HepG2 (cell line): ENCODE data around the gene ADGRE2. TPM values are rescaled to one million over a fixed set of nuclear protein-coding genes. Genes with fewer than 3 reads are reported as not detected.

Experiments used
- ATAC-seq: fragments of 200-7000 bp; cut with Tn5 transposase; 3 replicates; pipeline ENCODE4 v1.9.1; 2020; ENCODE audit warnings: mild to moderate bottlenecking, moderate library complexity
- BruUV-seq: library from RNA; stranded (reverse); fragments of 400-500 nt; replicated peaks from 2 replicates; lab custom pipeline; 2021; lab: Mats Ljungman, UMichigan
- CTCF ChIA-PET: fragments of 300-600 bp; formaldehyde crosslinking; extraction: SDS; loops from one replicate; lab custom pipeline; 2021; ENCODE audit warnings: low total read pairs, inconsistent platforms, low intra/inter-chr PET ratio; lab: Yijun Ruan, JAX
- POLR2A ChIA-PET: fragments of 350-600 bp; sonication (Branson Sonifier 250); formaldehyde crosslinking; loops from one replicate; lab custom pipeline; 2020; ENCODE audit warnings: antibody characterized with exemption, inconsistent platforms; lab: Yijun Ruan, JAX
- DNase-seq: peaks from one replicate; pipeline ENCODE4 v3.0.0-alpha.2; 2015; ENCODE audit warnings: low spot score
- FAIRE-seq: peaks from 3 replicates; lab custom pipeline; 2011; peaks lifted over from hg19 to GRCh38; lab: Jason Lieb, UNC
- H2AFZ ChIP-seq: one replicate; pipeline ENCODE4 v1.6.1; 2011; ENCODE audit warnings: low read length, inconsistent platforms
- H3K27ac ChIP-seq: fragments of 300-600 bp; 3 replicates; pipeline ENCODE4 v1.8.0; 2011; ENCODE audit warnings: mixed run types, mild to moderate bottlenecking, mixed read lengths, low read length, inconsistent platforms; ENCODE audit not compliant: insufficient read depth; ENCODE audit errors: extremely low read length
- H3K27me3 ChIP-seq, 2 experiments: fragments of 200-600 bp in 1 of 2; 2 replicates in 1 of 2; 3 replicates in 1 of 2; pipeline versions ENCODE4 v1.6.0 to v1.8.0; 2011; ENCODE audit warnings: low read length in 2 of 2, mild to moderate bottlenecking in 2 of 2, moderate library complexity in 2 of 2, inconsistent platforms in 1 of 2; ENCODE audit not compliant: insufficient read depth in 2 of 2, control insufficient read depth in 1 of 2
- H3K36me3 ChIP-seq, 2 experiments: fragments of 200-600 bp in 1 of 2; replicated peaks in 1 of 2; 2 replicates in 1 of 2; 3 replicates in 1 of 2; pipeline versions ENCODE4 v1.5.1 to v1.8.0; 2011; ENCODE audit warnings: low read length in 2 of 2, inconsistent platforms in 1 of 2; ENCODE audit not compliant: insufficient read depth in 2 of 2, control insufficient read depth in 1 of 2
- H3K4me1 ChIP-seq: 2 replicates; pipeline ENCODE4 v1.5.1; 2012; ENCODE audit warnings: low read length, inconsistent platforms; ENCODE audit not compliant: insufficient read depth
- H3K4me2 ChIP-seq: 2 replicates; pipeline ENCODE4 v1.6.0; 2011; ENCODE audit warnings: low read depth, low read length, inconsistent platforms
- H3K4me3 ChIP-seq, 3 experiments: fragments of 200-600 bp in 1 of 3; sonication (generic), shearing (Covaris generic) in 1 of 3; replicated peaks in 1 of 3; 2 replicates each; pipeline ENCODE4 v1.5.1; 2011 to 2016; ENCODE audit warnings: low read length in 3 of 3, inconsistent platforms in 2 of 3, low read depth in 2 of 3, mild to moderate bottlenecking in 2 of 3, control low read depth in 1 of 3, mixed read lengths in 1 of 3; ENCODE audit not compliant: insufficient read depth in 1 of 3
- H3K79me2 ChIP-seq: one replicate; pipeline ENCODE4 v1.6.1; 2011; ENCODE audit warnings: low read length, inconsistent platforms; ENCODE audit not compliant: insufficient read depth
- H3K9ac ChIP-seq: 2 replicates; pipeline ENCODE4 v1.6.0; 2011; ENCODE audit warnings: mild to moderate bottlenecking, low read depth, low read length, inconsistent platforms; ENCODE audit not compliant: insufficient read depth
- H3K9me3 ChIP-seq: 2 replicates; pipeline ENCODE4 v1.5.1; 2012; ENCODE audit warnings: mild to moderate bottlenecking, low read length
- H4K20me1 ChIP-seq: 2 replicates; pipeline ENCODE4 v1.6.0; 2011; ENCODE audit warnings: inconsistent platforms, mild to moderate bottlenecking, low read length, moderate library complexity; ENCODE audit not compliant: insufficient read depth
- GATAD1 ChIP-seq: IDR thresholded peaks from 2 replicates; pipeline ENCODE4 v1.6.1; 2016; ENCODE audit warnings: missing genetic modification reagents, missing compliant biosample characterization
- MAZ ChIP-seq, 2 experiments: sonication (generic) in 1 of 2; formaldehyde crosslinking in 1 of 2; IDR thresholded peaks; 2 replicates each; pipeline versions ENCODE4 v1.5.0 to v1.6.1; 2012 to 2020; ENCODE audit warnings: low read depth in 2 of 2, mild to moderate bottlenecking in 2 of 2, borderline replicate concordance in 1 of 2, improper control_type of control experiment in 1 of 2, low read length in 1 of 2, missing genetic modification reagents in 1 of 2, moderate library complexity in 1 of 2
- MXD1 ChIP-seq: sonication (generic); formaldehyde crosslinking; IDR thresholded peaks from 2 replicates; pipeline ENCODE4 v1.4.0; 2020; ENCODE audit warnings: mild to moderate bottlenecking, missing genetic modification reagents
- RORA ChIP-seq: sonication (generic); formaldehyde crosslinking; IDR thresholded peaks from 2 replicates; pipeline ENCODE4 v1.5.0; 2020; ENCODE audit warnings: mild to moderate bottlenecking, missing genetic modification reagents, moderate library complexity
- THAP7 ChIP-seq: sonication (generic); formaldehyde crosslinking; IDR thresholded peaks from 2 replicates; pipeline ENCODE4 v1.8.1; 2023; ENCODE audit warnings: mild to moderate bottlenecking, missing genetic modification reagents
- ZFAT ChIP-seq: sonication (generic); formaldehyde crosslinking; conservative IDR thresholded peaks from 2 replicates; pipeline ENCODE4 v1.8.1; 2023; ENCODE audit warnings: missing genetic modification reagents, inconsistent platforms
- ZFP37 ChIP-seq: sonication (generic); formaldehyde crosslinking; IDR thresholded peaks from 2 replicates; pipeline ENCODE4 v1.4.0; 2020; ENCODE audit warnings: missing genetic modification reagents, borderline replicate concordance
- ZNF569 ChIP-seq: sonication (generic); formaldehyde crosslinking; IDR thresholded peaks from 2 replicates; pipeline ENCODE4 v1.5.0; 2020; ENCODE audit warnings: mild to moderate bottlenecking, missing genetic modification reagents, moderate library complexity, borderline replicate concordance
- ZNF598 ChIP-seq: sonication (generic); formaldehyde crosslinking; IDR thresholded peaks from 2 replicates; pipeline ENCODE4 v1.5.1; 2020; ENCODE audit warnings: mild to moderate bottlenecking, missing genetic modification reagents, borderline replicate concordance
- WGBS: methylation state at CpG from one replicate; pipeline ENCODE4 v1.1.6; 2017; ENCODE audit warnings: low lambda C conversion rate; 5-methylcytosine and 5-hydroxymethylcytosine counted together
- in situ Hi-C: cut with HindIII; loops from 2 replicates; pipeline ENCODE4 v1.10.0; 2017; ENCODE audit warnings: low pct_unique_long_range_greater_than_20kb; ENCODE audit not compliant: extremely low pct_ligation_motif_present
- intact Hi-C: fragments of 100-400 bp; cut with micrococcal nuclease; formaldehyde crosslinking; loops from one replicate; pipeline ENCODE4 v1.10.0; 2022; ENCODE audit not compliant: unreplicated experiment
- polyA plus RNA-seq, 8 experiments: library from polyadenylated mRNA; depleted of rRNA in 3 of 8; stranded (reverse) in 7 of 8; unstranded in 1 of 8; fragments of >200 nt; fragmentation: Illumina TruSeq in 4 of 8; extraction: Trizol in 4 of 8; gene quantifications; 2 replicates each; pipeline versions ENCODE4 v1.2.1 to v1.2.3, GENCODE V29; 2011 to 2016; ENCODE audit warnings: low read depth in 4 of 8, missing spikeins in 1 of 8, mixed read lengths in 1 of 8; ENCODE audit not compliant: insufficient read depth in 1 of 8
- total RNA-seq, 5 experiments: library from RNA; depleted of rRNA; stranded (reverse); fragments of >200 nt; fragmentation: Illumina TruSeq; extraction: Trizol; gene quantifications; 2 replicates each; pipeline ENCODE4 v1.2.3, GENCODE V29; 2016; ENCODE audit warnings: low read depth in 1 of 5
- TF ChIP-seq, protein P1 (sequence below): sonication (generic); formaldehyde crosslinking; IDR thresholded peaks from 2 replicates; pipeline ENCODE4 v1.4.0; 2020; ENCODE audit warnings: low read depth, missing genetic modification reagents
- TF ChIP-seq, protein P2 (sequence below): sonication (generic); formaldehyde crosslinking; IDR thresholded peaks from 2 replicates; pipeline ENCODE4 v1.4.0; 2020; ENCODE audit warnings: missing genetic modification reagents, borderline replicate concordance

ADGRE2 gene
- total and polyA plus RNA-seq, 2 of the 13 experiments (the other 11 are each of a cell fraction or from before 2014, with no cell fraction given): 0.04 TPM; not detected in 1

GRCh38 chr19:14758816-14759215 lies 19.5 kb downstream of the ADGRE2 start:
- no peaks in the 10 kb centered on the region for H3K4me1 ChIP-seq
- ATAC-seq (no peak), DNase-seq (no peak), FAIRE-seq (no peak)
- no peak overlapping the region for H2AFZ ChIP-seq
- no peaks in the 10 kb centered on the region for H3K79me2 ChIP-seq
- in situ Hi-C loops (no loop called here), intact Hi-C loops (no loop called here)
- POLR2A ChIA-PET: no interaction called here
- CTCF ChIA-PET: no interaction called here
- H3K27me3 ChIP-seq: peaks cover 1 to 5% of the 10 kb centered on the region in 2 experiments; a peak in 3 of 5 replicates
- H3K27ac ChIP-seq: no peak overlapping the region
- no peaks in the 10 kb centered on the region for H3K36me3 ChIP-seq
- no peak overlapping the region for H3K4me3 ChIP-seq
- no peak overlapping the region for H3K9ac ChIP-seq
- no peaks in the 10 kb centered on the region for H4K20me1 ChIP-seq
- H3K4me2 ChIP-seq: no peak overlapping the region
- no peaks in the 10 kb centered on the region for H3K9me3 ChIP-seq
- BruUV-seq: no TSS peak
- no peak for TF ChIP-seq ZFAT (CRISPR knock-in tag)
- no peak for TF ChIP-seq MAZ (IDR thresholded peaks at IDR 0.05; ENCODE audit: borderline replicate concordance, low read depth, low read length)
- TF ChIP-seq MAZ (CRISPR knock-in tag; IDR thresholded peaks at IDR 0.05; ENCODE audit: low read depth): no peak
- TF ChIP-seq GATAD1 (CRISPR knock-in tag): no peak
- no peak for TF ChIP-seq ZFP37 (CRISPR knock-in tag)
- no peak for TF ChIP-seq MXD1 (CRISPR knock-in tag)
- TF ChIP-seq, protein P1, sequence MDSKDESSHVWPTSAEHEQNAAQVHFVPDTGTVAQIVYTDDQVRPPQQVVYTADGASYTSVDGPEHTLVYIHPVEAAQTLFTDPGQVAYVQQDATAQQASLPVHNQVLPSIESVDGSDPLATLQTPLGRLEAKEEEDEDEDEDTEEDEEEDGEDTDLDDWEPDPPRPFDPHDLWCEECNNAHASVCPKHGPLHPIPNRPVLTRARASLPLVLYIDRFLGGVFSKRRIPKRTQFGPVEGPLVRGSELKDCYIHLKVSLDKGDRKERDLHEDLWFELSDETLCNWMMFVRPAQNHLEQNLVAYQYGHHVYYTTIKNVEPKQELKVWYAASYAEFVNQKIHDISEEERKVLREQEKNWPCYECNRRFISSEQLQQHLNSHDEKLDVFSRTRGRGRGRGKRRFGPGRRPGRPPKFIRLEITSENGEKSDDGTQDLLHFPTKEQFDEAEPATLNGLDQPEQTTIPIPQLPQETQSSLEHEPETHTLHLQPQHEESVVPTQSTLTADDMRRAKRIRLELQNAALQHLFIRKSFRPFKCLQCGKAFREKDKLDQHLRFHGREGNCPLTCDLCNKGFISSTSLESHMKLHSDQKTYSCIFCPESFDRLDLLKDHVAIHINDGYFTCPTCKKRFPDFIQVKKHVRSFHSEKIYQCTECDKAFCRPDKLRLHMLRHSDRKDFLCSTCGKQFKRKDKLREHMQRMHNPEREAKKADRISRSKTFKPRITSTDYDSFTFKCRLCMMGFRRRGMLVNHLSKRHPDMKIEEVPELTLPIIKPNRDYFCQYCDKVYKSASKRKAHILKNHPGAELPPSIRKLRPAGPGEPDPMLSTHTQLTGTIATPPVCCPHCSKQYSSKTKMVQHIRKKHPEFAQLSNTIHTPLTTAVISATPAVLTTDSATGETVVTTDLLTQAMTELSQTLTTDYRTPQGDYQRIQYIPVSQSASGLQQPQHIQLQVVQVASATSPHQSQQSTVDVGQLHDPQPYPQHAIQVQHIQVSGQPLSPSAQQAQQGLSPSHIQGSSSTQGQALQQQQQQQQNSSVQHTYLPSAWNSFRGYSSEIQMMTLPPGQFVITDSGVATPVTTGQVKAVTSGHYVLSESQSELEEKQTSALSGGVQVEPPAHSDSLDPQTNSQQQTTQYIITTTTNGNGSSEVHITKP (CRISPR knock-in tag): no peak
- TF ChIP-seq THAP7 (CRISPR knock-in tag): no peak
- TF ChIP-seq, protein P2, sequence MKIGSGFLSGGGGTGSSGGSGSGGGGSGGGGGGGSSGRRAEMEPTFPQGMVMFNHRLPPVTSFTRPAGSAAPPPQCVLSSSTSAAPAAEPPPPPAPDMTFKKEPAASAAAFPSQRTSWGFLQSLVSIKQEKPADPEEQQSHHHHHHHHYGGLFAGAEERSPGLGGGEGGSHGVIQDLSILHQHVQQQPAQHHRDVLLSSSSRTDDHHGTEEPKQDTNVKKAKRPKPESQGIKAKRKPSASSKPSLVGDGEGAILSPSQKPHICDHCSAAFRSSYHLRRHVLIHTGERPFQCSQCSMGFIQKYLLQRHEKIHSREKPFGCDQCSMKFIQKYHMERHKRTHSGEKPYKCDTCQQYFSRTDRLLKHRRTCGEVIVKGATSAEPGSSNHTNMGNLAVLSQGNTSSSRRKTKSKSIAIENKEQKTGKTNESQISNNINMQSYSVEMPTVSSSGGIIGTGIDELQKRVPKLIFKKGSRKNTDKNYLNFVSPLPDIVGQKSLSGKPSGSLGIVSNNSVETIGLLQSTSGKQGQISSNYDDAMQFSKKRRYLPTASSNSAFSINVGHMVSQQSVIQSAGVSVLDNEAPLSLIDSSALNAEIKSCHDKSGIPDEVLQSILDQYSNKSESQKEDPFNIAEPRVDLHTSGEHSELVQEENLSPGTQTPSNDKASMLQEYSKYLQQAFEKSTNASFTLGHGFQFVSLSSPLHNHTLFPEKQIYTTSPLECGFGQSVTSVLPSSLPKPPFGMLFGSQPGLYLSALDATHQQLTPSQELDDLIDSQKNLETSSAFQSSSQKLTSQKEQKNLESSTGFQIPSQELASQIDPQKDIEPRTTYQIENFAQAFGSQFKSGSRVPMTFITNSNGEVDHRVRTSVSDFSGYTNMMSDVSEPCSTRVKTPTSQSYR: no peak
- TF ChIP-seq RORA (CRISPR knock-in tag): no peak
- no peak for TF ChIP-seq ZNF569
- TF ChIP-seq ZNF598 (CRISPR knock-in tag): no peak
- WGBS: 19% methylated on average over 16 of the region's 16 CpGs
